DMS79 treated with DMSO at 0.1 percent for 48 hours (cell line): ENCODE results near the gene NPY.

Experiments used
- DNase-seq: peaks from one replicate; lab custom pipeline; 2025; lab: John Stamatoyannopoulos, UW

Gene NPY

DNA sequence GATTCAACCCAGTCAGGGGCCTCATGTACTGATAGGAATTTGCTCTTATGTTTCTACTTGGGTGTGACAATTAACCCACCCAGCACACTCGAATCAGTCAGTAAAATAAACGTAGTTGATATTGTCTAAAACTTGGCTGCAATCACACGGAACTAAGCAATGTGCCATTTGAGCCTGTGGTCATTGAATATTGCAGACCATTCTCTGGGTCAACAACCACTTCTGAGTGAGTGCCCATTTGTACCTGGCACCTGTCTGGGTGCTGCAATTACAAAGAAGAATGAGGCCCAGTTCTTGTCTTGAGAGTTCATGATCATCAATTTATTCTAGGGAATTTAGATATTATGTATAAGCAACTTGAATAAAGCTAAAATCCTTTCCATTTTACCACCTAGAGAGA, 29.8 kb downstream of the NPY start:
- peak; percentile 8 for DNase-seq

GRCh38 chr7:24316340-24316739, 32.4 kb downstream of the NPY start:
- no peak for DNase-seq

DNA sequence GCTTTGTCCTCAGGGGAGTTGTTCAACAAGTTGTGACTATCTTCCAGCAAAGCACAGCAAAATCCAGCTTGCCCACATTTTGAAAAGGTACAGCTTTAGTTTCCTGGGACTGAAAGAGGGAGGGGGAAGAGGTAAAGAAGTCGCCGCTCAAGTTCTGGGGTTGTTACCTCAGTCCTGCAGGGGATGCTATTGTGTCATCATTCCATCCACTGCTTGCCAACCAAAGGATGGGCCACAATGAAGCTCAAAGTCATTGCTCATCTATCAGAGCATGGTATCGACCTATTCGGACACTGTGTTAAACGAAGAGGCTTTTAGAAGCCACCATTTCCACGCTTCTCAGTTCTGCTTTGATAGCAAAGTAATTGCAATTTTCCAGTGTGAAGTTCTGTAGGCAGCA, 34.3 kb downstream of the NPY start:
- no peak for DNase-seq

- no peak for DNase-seq
Observed at GRCh38 chr7:24319209-24319608, 35.2 kb downstream of the NPY start.

DNA sequence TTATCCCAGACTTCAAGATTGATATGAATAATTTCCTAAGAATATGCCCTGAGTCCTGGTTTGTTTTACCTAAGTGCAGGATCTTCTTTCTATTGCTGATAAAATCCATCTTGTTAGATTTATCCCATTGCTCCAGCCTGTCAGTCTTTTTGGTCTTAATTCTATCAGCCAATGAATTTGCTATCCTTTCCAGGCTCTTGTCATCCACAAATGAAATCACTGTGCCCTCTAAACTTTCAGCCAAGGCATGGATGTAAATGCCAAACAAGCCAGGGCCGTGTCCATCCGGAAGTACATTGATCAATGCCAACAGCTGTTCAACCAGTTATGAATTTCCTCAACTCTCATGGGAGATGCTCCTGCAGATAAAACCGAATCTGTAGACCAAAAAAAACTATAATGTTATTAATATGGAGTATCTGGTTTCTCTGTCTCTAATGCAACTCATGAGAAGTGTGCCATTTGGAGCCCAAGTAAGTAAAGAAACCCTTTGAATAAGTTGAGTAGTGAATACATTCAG, 40.0 kb downstream of the NPY start:
- DNase-seq = no peak

- DNase-seq = no peak
Observed at GRCh38 chr7:24325708-24326107, 41.7 kb downstream of the NPY start.

DNA sequence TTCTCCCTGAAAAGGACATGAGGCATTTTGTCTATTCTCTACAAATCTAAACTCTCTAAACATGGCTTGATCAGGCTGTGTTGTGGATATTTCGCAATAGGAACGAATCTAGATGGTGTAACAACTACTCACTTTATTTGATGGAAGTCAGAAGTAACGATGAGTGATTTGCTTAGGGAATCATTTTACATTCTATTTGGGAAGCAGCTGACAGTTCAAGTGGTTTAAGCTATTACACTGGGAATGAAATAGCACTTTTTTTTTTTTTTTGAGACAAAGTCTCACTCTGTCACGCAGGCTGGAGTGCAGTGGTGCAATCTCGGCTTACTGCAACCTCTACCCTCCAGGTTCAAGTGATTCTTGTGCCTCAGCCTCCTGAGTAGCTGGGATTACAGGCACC, 44.1 kb downstream of the NPY start:
- DNase-seq = peak; percentile 49

DNA sequence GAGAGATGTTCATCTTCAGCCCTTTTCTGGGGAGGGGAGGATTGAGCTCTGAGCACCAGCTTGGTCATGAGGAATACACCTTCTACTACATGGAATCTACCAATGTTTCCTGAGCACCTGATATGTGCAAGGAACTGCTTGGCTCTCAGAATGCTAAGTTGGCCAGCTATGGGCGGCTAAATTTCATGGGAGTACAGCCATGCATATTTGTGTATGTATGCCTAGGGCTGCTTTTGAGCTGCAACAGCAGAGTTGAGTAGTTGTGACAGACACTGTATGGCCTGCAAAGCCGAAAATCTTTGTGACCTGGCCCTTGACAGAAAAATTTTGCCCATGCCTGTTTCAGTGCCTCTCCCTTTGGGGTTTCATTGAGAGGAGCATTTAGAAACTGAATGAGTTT, 44.9 kb downstream of the NPY start:
- no peak for DNase-seq

DNA sequence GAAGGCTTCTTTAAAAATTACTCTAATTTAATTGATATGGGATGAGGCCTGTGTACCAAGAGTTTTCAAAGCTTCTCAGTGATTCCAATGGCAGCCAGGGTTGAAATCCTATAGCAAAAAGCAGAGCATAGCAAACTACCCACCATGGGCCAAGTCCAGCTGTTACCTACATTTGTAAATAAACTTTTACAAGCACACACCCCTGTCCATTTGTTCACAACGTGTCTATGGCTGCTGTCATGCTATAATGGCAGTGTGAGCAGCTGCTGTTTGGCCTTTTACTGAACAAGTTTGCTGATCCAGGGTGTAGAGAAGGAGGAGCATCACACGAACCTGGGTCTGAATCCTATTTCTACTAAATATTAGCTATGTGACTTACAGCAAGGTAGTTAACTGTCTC, 50.0 kb downstream of the NPY start:
- no peak for DNase-seq

- DNase-seq = no peak
Observed at GRCh38 chr7:24334627-24335026, 50.6 kb downstream of the NPY start.

DNA sequence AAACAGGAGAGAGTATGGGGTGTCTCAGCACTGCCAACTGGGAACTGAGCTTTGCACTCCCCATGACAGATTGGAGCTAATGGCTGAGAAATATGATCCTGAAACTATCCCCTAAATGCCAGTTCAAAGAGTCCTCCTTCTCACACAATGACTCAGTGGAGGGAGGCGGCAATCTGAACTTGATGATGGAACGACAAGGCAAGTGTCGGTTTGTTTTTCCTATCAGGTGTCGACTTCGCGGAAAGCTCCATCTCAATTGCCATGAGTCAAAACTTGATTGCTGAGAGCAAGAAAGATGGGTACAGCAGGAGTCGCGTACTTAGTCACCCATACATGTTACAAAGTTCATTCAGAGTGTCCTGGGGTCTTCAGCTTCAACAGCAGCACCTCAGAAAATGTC, 52.5 kb downstream of the NPY start:
- DNase-seq = no peak

GRCh38 chr7:24337180-24337579, 53.2 kb downstream of the NPY start:
- no peak for DNase-seq

DNA sequence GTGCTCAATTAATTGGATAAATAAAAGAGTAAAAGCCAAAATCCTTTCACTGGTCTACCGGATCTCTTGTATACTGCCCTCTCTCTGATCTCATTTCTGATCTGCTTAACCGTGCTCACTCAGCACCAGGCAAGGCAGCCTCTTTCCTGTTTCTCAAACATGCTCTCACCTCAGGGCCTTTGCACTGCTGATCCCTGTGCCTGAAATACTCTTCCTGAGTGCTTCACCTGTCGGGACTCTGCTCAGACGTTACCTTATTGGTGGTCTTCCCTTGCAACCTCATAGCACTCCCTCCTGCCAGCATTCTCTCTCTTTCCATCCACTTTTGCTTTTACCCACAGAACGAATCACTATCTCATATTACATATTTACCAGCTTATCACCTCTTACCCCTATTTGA, 55.6 kb downstream of the NPY start:
- no peak for DNase-seq

DNA sequence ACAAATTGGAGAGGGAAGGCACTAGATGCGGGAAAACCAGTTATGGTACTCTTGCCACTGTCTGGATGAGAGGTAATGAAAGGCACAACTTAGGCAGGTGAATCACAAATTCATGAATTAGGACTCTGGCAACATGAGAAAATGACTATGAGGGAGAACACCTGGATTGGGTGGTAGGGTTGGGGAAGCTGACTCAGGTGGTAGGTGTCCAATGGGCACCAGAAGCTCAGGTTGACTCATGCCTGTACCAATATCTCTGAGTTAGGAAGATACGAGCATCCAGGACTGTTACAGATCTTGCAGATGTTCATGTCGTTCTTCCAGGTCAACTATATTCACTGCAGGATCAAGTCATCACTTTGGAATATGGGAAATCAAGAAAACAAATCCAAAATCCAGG, 56.7 kb downstream of the NPY start:
- no peak for DNase-seq
